HEK293 (cell line): ENCODE measurements around the gene CFAP70.

Experiments
- FEZF1 ChIP-seq: fragments of 450-650 bp; formaldehyde crosslinking; IDR thresholded peaks from 2 replicates; pipeline ENCODE4 v1.5.1; 2016; ENCODE audit warnings: missing biosample characterization, missing genetic modification characterization
- GFI1B ChIP-seq: fragments of 450-650 bp; formaldehyde crosslinking; IDR thresholded peaks from 2 replicates; pipeline ENCODE4 v1.5.1; 2016; ENCODE audit warnings: missing biosample characterization, missing genetic modification characterization
- IKZF3 ChIP-seq: fragments of 450-650 bp; IDR thresholded peaks from 2 replicates; pipeline ENCODE4 v1.5.0; 2018; ENCODE audit warnings: missing biosample characterization, mild to moderate bottlenecking, missing genetic modification characterization, moderate library complexity
- KLF1 ChIP-seq: fragments of 450-650 bp; formaldehyde crosslinking; IDR thresholded peaks from 2 replicates; pipeline ENCODE4 v1.5.1; 2016; ENCODE audit warnings: missing biosample characterization, missing genetic modification characterization
- KLF16 ChIP-seq: fragments of 450-650 bp; formaldehyde crosslinking; IDR thresholded peaks from 2 replicates; pipeline ENCODE4 v1.5.1; 2017; ENCODE audit warnings: missing biosample characterization, missing genetic modification characterization
- MEIS1 ChIP-seq: sonication (generic); formaldehyde crosslinking; IDR thresholded peaks from 2 replicates; pipeline ENCODE4 v1.8.1; 2022; ENCODE audit warnings: missing genetic modification reagents, mild to moderate bottlenecking, borderline replicate concordance
- PRDM4 ChIP-seq: fragments of 450-650 bp; formaldehyde crosslinking; IDR thresholded peaks from 2 replicates; pipeline ENCODE4 v1.5.1; 2017; ENCODE audit warnings: missing biosample characterization, missing genetic modification characterization
- RBAK ChIP-seq: fragments of 450-650 bp; formaldehyde crosslinking; IDR thresholded peaks from 2 replicates; pipeline ENCODE4 v1.5.1; 2016; ENCODE audit warnings: missing biosample characterization, missing genetic modification characterization
- SCRT1 ChIP-seq: fragments of 450-650 bp; formaldehyde crosslinking; IDR thresholded peaks from 2 replicates; pipeline ENCODE4 v1.5.1; 2016; ENCODE audit warnings: missing biosample characterization, missing genetic modification characterization, borderline replicate concordance
- SP2 ChIP-seq: fragments of 450-650 bp; formaldehyde crosslinking; IDR thresholded peaks from 2 replicates; pipeline ENCODE4 v1.5.1; 2016; ENCODE audit warnings: missing biosample characterization, missing genetic modification characterization
- WT1 ChIP-seq: fragments of 450-650 bp; formaldehyde crosslinking; IDR thresholded peaks from 2 replicates; pipeline ENCODE4 v1.5.1; 2016; ENCODE audit warnings: missing biosample characterization, missing genetic modification characterization
- YY2 ChIP-seq: fragments of 450-650 bp; formaldehyde crosslinking; IDR thresholded peaks from 2 replicates; pipeline ENCODE4 v1.5.1; 2016; ENCODE audit warnings: missing biosample characterization, missing genetic modification characterization
- ZBTB11 ChIP-seq: fragments of 450-650 bp; formaldehyde crosslinking; conservative IDR thresholded peaks from 2 replicates; pipeline ENCODE4 v1.5.1; 2016; ENCODE audit warnings: low read depth, missing biosample characterization, missing genetic modification characterization
- ZEB2 ChIP-seq: fragments of 450-650 bp; formaldehyde crosslinking; IDR thresholded peaks from 2 replicates; pipeline ENCODE4 v1.5.1; 2016; ENCODE audit warnings: missing biosample characterization, missing genetic modification characterization
- ZFP3 ChIP-seq: fragments of 450-650 bp; formaldehyde crosslinking; IDR thresholded peaks from 2 replicates; pipeline ENCODE4 v1.5.1; 2016; ENCODE audit warnings: low read depth, missing biosample characterization, missing genetic modification characterization
- ZFP37 ChIP-seq: fragments of 450-650 bp; formaldehyde crosslinking; IDR thresholded peaks from 2 replicates; pipeline ENCODE4 v1.5.1; 2016; ENCODE audit warnings: missing biosample characterization, missing genetic modification characterization
- ZNF138 ChIP-seq: fragments of 450-650 bp; formaldehyde crosslinking; IDR thresholded peaks from 2 replicates; pipeline ENCODE4 v1.5.1; 2016; ENCODE audit warnings: missing biosample characterization, missing genetic modification characterization, borderline replicate concordance
- ZNF157 ChIP-seq: fragments of 450-650 bp; formaldehyde crosslinking; IDR thresholded peaks from 2 replicates; pipeline ENCODE4 v1.5.1; 2016; ENCODE audit warnings: missing biosample characterization, missing genetic modification characterization
- ZNF175 ChIP-seq: fragments of 450-650 bp; formaldehyde crosslinking; IDR thresholded peaks from 2 replicates; pipeline ENCODE4 v1.5.1; 2016; ENCODE audit warnings: missing biosample characterization, missing genetic modification characterization
- ZNF211 ChIP-seq: fragments of 450-650 bp; formaldehyde crosslinking; IDR thresholded peaks from 2 replicates; pipeline ENCODE4 v1.5.1; 2016; ENCODE audit warnings: low read depth, missing biosample characterization, missing genetic modification characterization
- ZNF221 ChIP-seq: fragments of 450-650 bp; formaldehyde crosslinking; IDR thresholded peaks from 2 replicates; pipeline ENCODE4 v1.5.1; 2017; ENCODE audit warnings: missing biosample characterization, missing genetic modification characterization, borderline replicate concordance
- ZNF26 ChIP-seq: fragments of 450-650 bp; formaldehyde crosslinking; IDR thresholded peaks from 2 replicates; pipeline ENCODE4 v1.5.1; 2016; ENCODE audit warnings: missing biosample characterization, missing genetic modification characterization
- ZNF280C ChIP-seq: fragments of 450-650 bp; formaldehyde crosslinking; IDR thresholded peaks from 2 replicates; pipeline ENCODE4 v1.5.1; 2016; ENCODE audit warnings: missing biosample characterization, missing genetic modification characterization
- ZNF292 ChIP-seq: fragments of 450-650 bp; formaldehyde crosslinking; IDR thresholded peaks from 2 replicates; pipeline ENCODE4 v1.5.1; 2016; ENCODE audit warnings: low read depth, missing biosample characterization, missing genetic modification characterization, borderline replicate concordance
- ZNF366 ChIP-seq: fragments of 450-650 bp; formaldehyde crosslinking; conservative IDR thresholded peaks from 2 replicates; pipeline ENCODE4 v1.5.1; 2016; ENCODE audit warnings: missing biosample characterization, missing genetic modification characterization
- ZNF473 ChIP-seq: fragments of 450-650 bp; formaldehyde crosslinking; IDR thresholded peaks from 2 replicates; pipeline ENCODE4 v1.5.1; 2017; ENCODE audit warnings: missing biosample characterization, missing genetic modification characterization
- ZNF626 ChIP-seq: fragments of 450-650 bp; sonication (Bioruptor Pico); formaldehyde crosslinking; IDR thresholded peaks from 2 replicates; pipeline ENCODE4 v1.5.1; 2018; ENCODE audit warnings: missing biosample characterization, missing genetic modification characterization, inconsistent platforms

Gene CFAP70

GRCh38 chr10:73252445-73253224 lies 106.0 kb downstream of the CFAP70 start, which contains the start of gene MRPS16 (continued):
- no peak for TF ChIP-seq ZNF26 (tag by site-specific recombination)
- TF ChIP-seq SP2 (tag by site-specific recombination): peak; percentile 97
- no peak for TF ChIP-seq RBAK (tag by site-specific recombination)
- TF ChIP-seq MEIS1: no peak
- TF ChIP-seq ZEB2 (tag by site-specific recombination): peak; percentile 90
- no peak for TF ChIP-seq ZNF280C (tag by site-specific recombination)
- no peak; the same call in 1 of the 2 replicates for TF ChIP-seq PRDM4 (tag by site-specific recombination)
- peak; percentile 76 for TF ChIP-seq ZBTB11 (tag by site-specific recombination)
- TF ChIP-seq ZNF211 (tag by site-specific recombination): no peak
- no peak for TF ChIP-seq ZFP3 (tag by site-specific recombination)
- no peak for TF ChIP-seq ZNF175 (tag by site-specific recombination)
- TF ChIP-seq ZNF292 (tag by site-specific recombination): no peak
- peak; percentile 64 for TF ChIP-seq KLF1 (tag by site-specific recombination)
- peak; percentile 9; the same call in 1 of the 2 replicates for TF ChIP-seq WT1
- peak; percentile 75 for TF ChIP-seq ZFP37 (tag by site-specific recombination)
- TF ChIP-seq KLF16 (tag by site-specific recombination): peak; percentile 95
- TF ChIP-seq ZNF221 (tag by site-specific recombination): no peak
- no peak for TF ChIP-seq ZNF366 (tag by site-specific recombination)
- 0 out of 2 replicates have a peak, but pooled peaks have one; percentile 14 for TF ChIP-seq FEZF1
- TF ChIP-seq GFI1B (tag by site-specific recombination): no peak
- no peak for TF ChIP-seq SCRT1 (tag by site-specific recombination)
- no peak for TF ChIP-seq ZNF157 (tag by site-specific recombination)
- TF ChIP-seq ZNF138 (tag by site-specific recombination): no peak
- TF ChIP-seq ZNF626: no peak
- TF ChIP-seq YY2 (tag by site-specific recombination): peak; percentile 67; the same call in 1 of the 2 replicates
- no peak for TF ChIP-seq ZNF473 (tag by site-specific recombination)
- peak; percentile 91 for TF ChIP-seq IKZF3 (tag by site-specific recombination)
